Stimulated activated CD8-positive, alpha-beta memory T cell treated with anti-CD3 and anti-CD28 coated beads, Interleukin-15, amount 100 ng/mL, for 48 hours (primary cell): Measurements from ENCODE around the gene PIGC.

Experiments
- DNase-seq, 2 donors: peaks; one replicate each; pipeline ENCODE4 v3.0.0-alpha.2; 2020; ENCODE audit warnings: low read depth in 2 of 2

Gene PIGC

GRCh38 chr1:172443666-172444453 lies at the start of gene PIGC:
Gene PIGC (minus strand): TSS chr1:172444069. CDS start chr1:172442622, 1,447 bp downstream.
- peak; percentile 84 to 88 for DNase-seq

- DNase-seq = no peak
Observed at GRCh38 chr1:172492421-172492820, 48.6 kb upstream of the PIGC start.

GRCh38 chr1:172489847-172490246 lies 46.0 kb upstream of the PIGC start:
- DNase-seq = no peak

- no peak for DNase-seq
Observed at GRCh38 chr1:172488393-172488792, 44.5 kb upstream of the PIGC start.

GRCh38 chr1:172487550-172487949 lies 43.7 kb upstream of the PIGC start:
- no peak for DNase-seq

- no peak for DNase-seq
Observed at GRCh38 chr1:172486805-172487454, 43.1 kb upstream of the PIGC start.

GRCh38 chr1:172485626-172486025 lies 41.8 kb upstream of the PIGC start:
- DNase-seq = no peak

- no peak for DNase-seq
Observed at GRCh38 chr1:172484252-172484651, 40.4 kb upstream of the PIGC start.

GRCh38 chr1:172483448-172483847 lies 39.6 kb upstream of the PIGC start:
- DNase-seq = no peak

GRCh38 chr1:172482044-172482443 lies 38.2 kb upstream of the PIGC start:
- no peak for DNase-seq

- DNase-seq = no peak
Observed at GRCh38 chr1:172480431-172480830, 36.6 kb upstream of the PIGC start.

GRCh38 chr1:172478485-172478884 lies 34.6 kb upstream of the PIGC start:
- no peak for DNase-seq

GRCh38 chr1:172477741-172478140 lies 33.9 kb upstream of the PIGC start:
- DNase-seq = no peak

- DNase-seq = no peak
Observed at GRCh38 chr1:172477216-172477615, 33.3 kb upstream of the PIGC start.

GRCh38 chr1:172476218-172476811 lies 32.4 kb upstream of the PIGC start:
- DNase-seq = no peak

- DNase-seq = no peak
Observed at GRCh38 chr1:172473842-172474241, 30.0 kb upstream of the PIGC start.

GRCh38 chr1:172473302-172473701 lies 29.4 kb upstream of the PIGC start:
- no peak for DNase-seq

GRCh38 chr1:172472495-172472894 lies 28.6 kb upstream of the PIGC start:
- no peak for DNase-seq

- DNase-seq = no peak
Observed at GRCh38 chr1:172471666-172472065, 27.8 kb upstream of the PIGC start.

- DNase-seq = no peak
Observed at GRCh38 chr1:172470149-172470548, 26.3 kb upstream of the PIGC start.

GRCh38 chr1:172469717-172470116 lies 25.8 kb upstream of the PIGC start:
- no peak for DNase-seq

GRCh38 chr1:172468296-172468695 lies 24.4 kb upstream of the PIGC start:
- no peak for DNase-seq

- no peak for DNase-seq
Observed at GRCh38 chr1:172467446-172467845, 23.6 kb upstream of the PIGC start.
